Trophoblast cell (in vitro differentiated cells and primary cell): Measurements from ENCODE around the gene RHO.
"Not testable (repeated sequence)": the region's sequence is repeated elsewhere in the genome, so short reads cannot be mapped to it uniquely, and the experiment has no call there.

ENCODE experiments used
- DNase-seq, 2 donors: peaks; one replicate each; pipeline ENCODE4 v3.0.0-alpha.2; 2016
- H2AFZ ChIP-seq: 2 replicates; pipeline ENCODE4 v1.6.1; 2013; ENCODE audit warnings: low read length, moderate library complexity, mild to moderate bottlenecking; ENCODE audit not compliant: insufficient read depth, poor library complexity
- H2AK5ac ChIP-seq: 2 replicates; pipeline ENCODE4 v1.6.1; 2013; ENCODE audit warnings: mild to moderate bottlenecking, low read length
- H2BK120ac ChIP-seq: 2 replicates; pipeline ENCODE4 v1.6.1; 2013; ENCODE audit warnings: low read length, mild to moderate bottlenecking, moderate library complexity; ENCODE audit not compliant: insufficient read depth, poor library complexity
- H2BK12ac ChIP-seq: 2 replicates; pipeline ENCODE4 v1.6.1; 2013; ENCODE audit warnings: mild to moderate bottlenecking, low read length, moderate library complexity
- H2BK5ac ChIP-seq: 2 replicates; pipeline ENCODE4 v1.6.1; 2013; ENCODE audit warnings: low read length, low read depth, moderate library complexity, mild to moderate bottlenecking; ENCODE audit not compliant: poor library complexity
- H3K14ac ChIP-seq: 2 replicates; pipeline ENCODE4 v1.6.1; 2013; ENCODE audit warnings: mild to moderate bottlenecking, low read length
- H3K18ac ChIP-seq: 2 replicates; pipeline ENCODE4 v1.6.1; 2013; ENCODE audit warnings: mild to moderate bottlenecking, low read length
- H3K23ac ChIP-seq: 2 replicates; pipeline ENCODE4 v1.6.1; 2013; ENCODE audit warnings: low read length
- H3K27ac ChIP-seq: 2 replicates; pipeline ENCODE4 v1.5.1; 2013; ENCODE audit warnings: low read depth, mild to moderate bottlenecking, inconsistent platforms, low read length, moderate library complexity
- H3K27me3 ChIP-seq: 2 replicates; pipeline ENCODE4 v1.6.1; 2013; ENCODE audit warnings: inconsistent platforms, mild to moderate bottlenecking, low read length, moderate library complexity; ENCODE audit not compliant: insufficient read depth
- H3K36me3 ChIP-seq, 2 experiments: 1 replicate in 1 of 2; 2 replicates in 1 of 2; pipeline ENCODE4 v1.6.1; 2013; ENCODE audit warnings: low read length in 2 of 2, mild to moderate bottlenecking in 2 of 2, moderate library complexity in 1 of 2; ENCODE audit not compliant: insufficient read depth in 2 of 2, control insufficient read depth in 1 of 2
- H3K4ac ChIP-seq: 2 replicates; pipeline ENCODE4 v1.6.1; 2013; ENCODE audit warnings: low read depth, mild to moderate bottlenecking, low read length, moderate library complexity
- H3K4me1 ChIP-seq, 2 experiments: 1 replicate in 1 of 2; 2 replicates in 1 of 2; pipeline ENCODE4 v1.6.1; 2013; ENCODE audit warnings: low read length in 2 of 2, mild to moderate bottlenecking in 2 of 2, moderate library complexity in 1 of 2; ENCODE audit not compliant: insufficient read depth in 2 of 2, control insufficient read depth in 1 of 2
- H3K4me2 ChIP-seq: 2 replicates; pipeline ENCODE4 v1.6.1; 2013; ENCODE audit warnings: inconsistent platforms, mild to moderate bottlenecking, low read length, moderate library complexity
- H3K4me3 ChIP-seq: 2 replicates; pipeline ENCODE4 v1.5.1; 2013; ENCODE audit warnings: mild to moderate bottlenecking, low read depth, low read length, inconsistent platforms
- H3K79me1 ChIP-seq: one replicate; pipeline ENCODE4 v1.6.1; 2013; ENCODE audit warnings: low read length
- H3K79me2 ChIP-seq: 2 replicates; pipeline ENCODE4 v1.6.1; 2013; ENCODE audit warnings: low read length, mild to moderate bottlenecking; ENCODE audit not compliant: control insufficient read depth, insufficient read depth, poor library complexity
- H3K9ac ChIP-seq: 2 replicates; pipeline ENCODE4 v1.6.1; 2013; ENCODE audit warnings: mild to moderate bottlenecking, low read length
- H3K9me3 ChIP-seq: 2 replicates; pipeline ENCODE4 v1.6.1; 2013; ENCODE audit warnings: low read depth, mild to moderate bottlenecking, control low read depth, inconsistent platforms, low read length; ENCODE audit not compliant: insufficient read depth
- H4K12ac ChIP-seq: 2 replicates; pipeline ENCODE4 v1.6.1; 2013; ENCODE audit warnings: low read depth, mild to moderate bottlenecking, low read length, moderate library complexity
- H4K8ac ChIP-seq: 2 replicates; pipeline ENCODE4 v1.6.1; 2013; ENCODE audit warnings: low read depth, mild to moderate bottlenecking, low read length, moderate library complexity
- H4K91ac ChIP-seq: one replicate; pipeline ENCODE4 v1.6.1; 2013; ENCODE audit warnings: low read depth, mild to moderate bottlenecking, low read length, moderate library complexity
- WGBS: extraction: QIAGEN DNeasy Blood & Tissue Kit; methylation state at CpG from one replicate; pipeline ENCODE4 v1.1.7; 2013; ENCODE audit warnings: missing lambda C conversion rate; ENCODE audit not compliant: insufficient read length, insufficient coverage; ENCODE audit errors: extremely low coverage; 5-methylcytosine and 5-hydroxymethylcytosine counted together

Gene RHO

DNA sequence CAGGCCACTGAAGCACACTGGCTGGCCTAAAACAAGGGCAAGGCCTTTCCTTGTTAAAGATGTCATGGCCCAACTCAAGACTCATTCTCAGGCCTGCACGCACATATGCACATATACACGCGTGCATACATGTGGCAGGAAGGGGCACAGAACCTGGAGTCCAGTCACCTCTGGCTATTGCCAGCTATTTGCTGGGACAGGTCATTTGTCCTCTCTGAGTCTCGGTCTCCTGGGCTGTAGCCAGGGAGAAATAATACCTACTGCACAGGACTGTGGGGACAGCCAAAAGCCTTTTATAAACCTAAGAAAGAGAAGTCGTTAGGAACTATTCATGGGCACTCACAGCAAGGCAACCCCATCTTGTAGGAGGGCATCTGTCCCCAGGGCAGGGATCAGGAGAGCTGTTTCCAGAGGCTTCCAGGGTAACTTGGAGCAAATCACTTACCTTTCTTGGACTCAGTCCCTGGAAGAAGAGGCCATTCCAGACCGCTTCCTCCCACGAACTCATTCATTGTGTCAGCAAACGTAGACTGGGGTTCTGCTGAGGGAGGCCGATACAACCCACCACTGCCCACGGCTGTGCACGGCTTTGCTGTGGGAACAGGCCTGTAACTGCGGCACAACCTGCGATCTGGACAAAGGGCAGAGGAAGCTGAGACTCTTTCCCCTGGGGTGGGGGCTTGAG, 41.1 kb upstream of the RHO start:
- Histone ChIP-seq H3K79me1 (peaks cover 49% of the 10 kb centered on the region), H3K14ac (peak overlapping the region; percentile 91), H3K4ac (peak overlapping the region; percentile 90), H3K27me3 (no peaks in the 10 kb centered on the region), H2AK5ac (peak overlapping the region; percentile 82), H4K8ac (peak overlapping the region; percentile 67), H3K18ac (peak overlapping the region; percentile 79), H2AFZ (peak overlapping the region; percentile 38), H2BK12ac (peak overlapping the region; percentile 63), H3K23ac (no peak overlapping the region), H4K91ac (peak overlapping the region; percentile 99), H3K4me1 (peaks cover 45 to 46% of the 10 kb centered on the region in 2 experiments), H2BK5ac (peak overlapping the region; percentile 97), H3K9me3 (no peaks in the 10 kb centered on the region), H3K27ac (peak overlapping the region; percentile 99), H2BK120ac (peak overlapping the region; percentile 99), H4K12ac (peak overlapping the region; percentile 45), H3K9ac (no peak overlapping the region), H3K4me3 (no peak overlapping the region), H3K36me3 (peaks cover 0 to 6% of the 10 kb centered on the region in 2 experiments), H3K4me2 (peak overlapping the region; percentile 8), H3K79me2 (peaks cover 14% of the 10 kb centered on the region)
- WGBS: no CpG with 5 or more reads among the region's 13 CpGs
- no peak for DNase-seq

DNA sequence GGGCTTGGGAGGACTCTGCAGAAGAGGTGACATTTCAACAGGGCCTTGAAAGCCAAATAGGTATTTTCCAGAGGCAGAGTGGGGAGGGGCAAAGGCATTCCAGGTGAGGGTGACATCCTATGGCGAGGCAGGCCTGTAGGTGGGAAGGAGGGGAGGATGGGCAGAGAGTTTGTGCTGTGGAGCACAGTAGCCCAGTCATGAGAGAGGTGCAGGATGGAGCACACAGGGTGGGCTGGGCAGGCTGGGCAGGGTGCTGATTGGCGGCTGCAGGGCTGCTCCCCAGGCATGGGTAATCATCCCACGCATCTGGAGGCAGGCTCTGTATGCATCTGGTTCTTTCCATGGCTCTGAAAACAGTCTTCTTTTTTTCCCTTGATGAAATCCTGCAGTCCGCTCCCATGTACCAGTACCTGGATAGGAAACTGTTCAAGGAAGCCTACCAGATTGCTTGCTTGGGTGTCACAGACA, 40.5 kb upstream of the RHO start:
- no CpG with 5 or more reads among the region's 4 CpGs for WGBS
- H3K23ac ChIP-seq: not testable (repeated sequence)

DNA sequence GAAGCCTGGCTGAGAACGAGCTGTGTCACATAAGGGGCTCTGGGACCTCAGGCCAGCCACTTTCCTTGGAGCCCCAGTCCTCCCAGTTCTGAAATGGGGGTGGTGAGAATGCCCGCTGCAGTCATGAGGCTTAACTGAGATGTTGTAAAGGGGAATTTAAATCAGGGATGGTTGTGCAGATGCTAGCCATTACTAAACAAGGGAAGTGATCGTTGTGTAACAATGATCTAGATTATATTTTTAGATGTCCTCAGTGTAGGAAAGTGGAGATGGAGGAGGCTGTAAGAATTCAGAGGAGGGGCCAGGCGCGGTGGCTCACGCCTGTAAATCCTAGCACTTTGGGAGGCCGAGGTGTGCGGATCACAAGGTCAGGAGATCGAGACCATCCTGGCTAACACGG, 39.2 kb upstream of the RHO start:
- not testable (repeated sequence) for H2BK5ac ChIP-seq, H2AFZ ChIP-seq, H3K14ac ChIP-seq, H3K9ac ChIP-seq, H3K4me3 ChIP-seq, H3K27ac ChIP-seq, H4K12ac ChIP-seq, H3K36me3 ChIP-seq, H3K4me2 ChIP-seq, H3K18ac ChIP-seq, H3K9me3 ChIP-seq, H3K23ac ChIP-seq, H3K4ac ChIP-seq, H3K27me3 ChIP-seq, DNase-seq, H4K8ac ChIP-seq
- Histone ChIP-seq H2BK12ac (peak overlapping the region; percentile 13), H4K91ac (peak overlapping the region; percentile 27), H2BK120ac (peak overlapping the region; percentile 49), H3K79me2 (peaks cover 12% of the 10 kb centered on the region), H3K4me1 (peaks cover 34 to 38% of the 10 kb centered on the region in 2 experiments), H2AK5ac (peak overlapping the region; percentile 28), H3K79me1 (peaks cover 49% of the 10 kb centered on the region)
- WGBS: no CpG with 5 or more reads among the region's 10 CpGs

More for the DNA sequence above, 40.5 kb upstream of the RHO start:
- Histone ChIP-seq H4K91ac (peak overlapping the region; percentile 99), H3K18ac (peak overlapping the region; percentile 79), H2BK12ac (peak overlapping the region; percentile 25), H3K14ac (peak overlapping the region; percentile 91), H2BK5ac (peak overlapping the region; percentile 97), H3K79me2 (peaks cover 14% of the 10 kb centered on the region), H2BK120ac (peak overlapping the region; percentile 99), H3K4me1 (peaks cover 43 to 44% of the 10 kb centered on the region in 2 experiments), H3K4me2 (peak overlapping the region; percentile 8), H2AK5ac (peak overlapping the region; percentile 53), H3K27ac (peak overlapping the region; percentile 99), H3K79me1 (peaks cover 48% of the 10 kb centered on the region)
- not testable (repeated sequence) for H3K9me3 ChIP-seq, H4K12ac ChIP-seq, H2AFZ ChIP-seq, H3K4ac ChIP-seq, H3K27me3 ChIP-seq, H4K8ac ChIP-seq, H3K4me3 ChIP-seq, H3K36me3 ChIP-seq, H3K9ac ChIP-seq, DNase-seq

DNA sequence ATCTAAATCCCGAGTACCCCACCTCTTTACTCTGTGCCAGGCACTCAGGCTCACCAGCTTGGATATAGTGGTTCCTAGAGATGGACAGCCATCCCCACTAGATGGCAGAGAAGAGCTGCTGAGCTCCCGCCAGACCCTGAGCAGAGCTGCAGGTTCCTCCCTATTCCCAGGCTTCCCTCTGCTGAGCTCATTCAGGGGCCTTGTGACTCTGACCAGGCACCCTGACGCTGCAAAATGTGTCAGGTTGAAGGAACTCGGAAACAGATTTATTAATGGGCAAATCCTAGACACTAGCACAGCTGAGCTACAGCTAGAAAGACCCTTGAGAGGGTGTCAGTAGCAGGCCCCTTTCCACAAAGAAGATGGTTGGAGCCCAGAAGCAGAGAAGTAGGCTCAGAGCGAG, 38.2 kb upstream of the RHO start:
- Histone ChIP-seq H3K4me1 (peaks cover 32 to 37% of the 10 kb centered on the region in 2 experiments), H4K8ac (peak overlapping the region; percentile 78), H2BK12ac (peak overlapping the region; percentile 94), H2BK5ac (peak overlapping the region; percentile 65), H3K9ac (no peak overlapping the region), H3K14ac (peak overlapping the region; percentile 75), H2AK5ac (peak overlapping the region; percentile 86), H3K4me3 (no peak overlapping the region), H2AFZ (peak overlapping the region; percentile 50), H3K79me2 (peaks cover 10% of the 10 kb centered on the region), H3K36me3 (peaks cover 2 to 8% of the 10 kb centered on the region in 2 experiments), H3K27me3 (no peaks in the 10 kb centered on the region), H3K23ac (no peak overlapping the region), H3K27ac (peak overlapping the region; percentile 66), H4K12ac (peak overlapping the region; percentile 82), H3K4me2 (no peak overlapping the region), H2BK120ac (peak overlapping the region; percentile 85), H3K18ac (peak overlapping the region; percentile 51), H4K91ac (peak overlapping the region; percentile 95), H3K79me1 (peaks cover 45% of the 10 kb centered on the region), H3K9me3 (no peaks in the 10 kb centered on the region), H3K4ac (peak overlapping the region; percentile 50)
- DNase-seq: peak; percentile 93
- no CpG with 5 or more reads among the region's 5 CpGs for WGBS
